Mesenchymal stem cell (in vitro differentiated cells and primary cell): Measurements from ENCODE around the gene TBCK.
"Not testable (repeated sequence)": the region's sequence is repeated elsewhere in the genome, so short reads cannot be mapped to it uniquely, and the experiment has no call there.

Experiments used
- DNase-seq: peaks from one replicate; pipeline ENCODE4 v3.0.0-alpha.2; 2013
- H2AFZ ChIP-seq: one replicate; pipeline ENCODE4 v1.6.1; 2013; ENCODE audit warnings: low read depth, mild to moderate bottlenecking, control low read depth, inconsistent platforms, low read length, moderate library complexity
- H2AK5ac ChIP-seq: 2 replicates; pipeline ENCODE4 v1.6.1; 2013; ENCODE audit warnings: low read length, moderate library complexity, mild to moderate bottlenecking, inconsistent platforms; ENCODE audit not compliant: severe bottlenecking
- H2BK120ac ChIP-seq: one replicate; pipeline ENCODE4 v1.6.1; 2013; ENCODE audit warnings: low read depth, mild to moderate bottlenecking, inconsistent platforms, low read length, moderate library complexity
- H2BK12ac ChIP-seq, 2 experiments: one replicate each; pipeline ENCODE4 v1.6.1; 2013; ENCODE audit warnings: inconsistent platforms in 2 of 2, low read length in 2 of 2, mild to moderate bottlenecking in 2 of 2, moderate library complexity in 2 of 2, control low read depth in 1 of 2
- H2BK15ac ChIP-seq: one replicate; pipeline ENCODE4 v1.6.1; 2013; ENCODE audit warnings: mild to moderate bottlenecking, low read depth, inconsistent platforms; ENCODE audit not compliant: poor library complexity, severe bottlenecking
- H2BK5ac ChIP-seq: 2 replicates; pipeline ENCODE4 v1.6.1; 2013; ENCODE audit warnings: low read depth, mild to moderate bottlenecking, low read length, control low read depth, inconsistent platforms; ENCODE audit not compliant: poor library complexity, severe bottlenecking
- H3K14ac ChIP-seq, 2 experiments: one replicate each; pipeline ENCODE4 v1.6.1; 2013; ENCODE audit warnings: inconsistent platforms in 2 of 2, low read length in 2 of 2, control low read depth in 1 of 2, mild to moderate bottlenecking in 1 of 2, moderate library complexity in 1 of 2
- H3K18ac ChIP-seq, 2 experiments: one replicate each; pipeline ENCODE4 v1.6.1; 2013; ENCODE audit warnings: inconsistent platforms in 2 of 2, low read length in 2 of 2, control low read depth in 1 of 2, low read depth in 1 of 2, mild to moderate bottlenecking in 1 of 2
- H3K23ac ChIP-seq, 2 experiments: one replicate each; pipeline ENCODE4 v1.6.1; 2013; ENCODE audit warnings: inconsistent platforms in 2 of 2, low read length in 2 of 2, mild to moderate bottlenecking in 2 of 2, moderate library complexity in 2 of 2, control low read depth in 1 of 2
- H3K27ac ChIP-seq: 2 replicates; pipeline ENCODE4 v1.5.1; 2013; ENCODE audit warnings: mild to moderate bottlenecking, moderate library complexity, low read length, control low read depth, inconsistent platforms; ENCODE audit not compliant: poor library complexity, severe bottlenecking
- H3K27me3 ChIP-seq, 2 experiments: 2 replicates each; pipeline versions ENCODE4 v1.6.1 to v1.7.0; 2013; ENCODE audit warnings: low read length in 2 of 2, mild to moderate bottlenecking in 2 of 2, moderate library complexity in 2 of 2, control low read depth in 1 of 2, inconsistent platforms in 1 of 2; ENCODE audit not compliant: control insufficient read depth in 1 of 2, insufficient read depth in 1 of 2
- H3K36me3 ChIP-seq, 2 experiments: 2 replicates each; pipeline versions ENCODE4 v1.6.1 to v1.7.0; 2013; ENCODE audit warnings: low read length in 2 of 2, control low read depth in 1 of 2, inconsistent platforms in 1 of 2, low read depth in 1 of 2, mild to moderate bottlenecking in 1 of 2; ENCODE audit not compliant: insufficient read depth in 2 of 2, control insufficient read depth in 1 of 2
- H3K4ac ChIP-seq, 2 experiments: one replicate each; pipeline ENCODE4 v1.6.1; 2013; ENCODE audit warnings: inconsistent platforms in 2 of 2, low read length in 2 of 2, mild to moderate bottlenecking in 2 of 2, moderate library complexity in 2 of 2, control low read depth in 1 of 2, low read depth in 1 of 2
- H3K4me1 ChIP-seq: 2 replicates; pipeline ENCODE4 v1.6.1; 2013; ENCODE audit warnings: low read depth, low read length, control low read depth; ENCODE audit not compliant: control insufficient read depth, insufficient read depth
- H3K4me2 ChIP-seq: 2 replicates; pipeline ENCODE4 v1.6.1; 2013; ENCODE audit warnings: low read length, mild to moderate bottlenecking, inconsistent platforms; ENCODE audit not compliant: poor library complexity, severe bottlenecking
- H3K4me3 ChIP-seq, 2 experiments: 2 replicates each; pipeline versions ENCODE4 v1.5.1 to v1.7.0; 2013; ENCODE audit warnings: low read length in 2 of 2, mild to moderate bottlenecking in 2 of 2, control low read depth in 1 of 2, low read depth in 1 of 2; ENCODE audit not compliant: insufficient read depth in 1 of 2
- H3K79me1 ChIP-seq: replicated peaks from 2 replicates; pipeline ENCODE4 v1.6.1; 2013; ENCODE audit warnings: mild to moderate bottlenecking, control low read depth, low read length, inconsistent platforms; ENCODE audit not compliant: poor library complexity, severe bottlenecking
- H3K9ac ChIP-seq: 2 replicates; pipeline ENCODE4 v1.7.0; 2013; ENCODE audit warnings: mild to moderate bottlenecking, low read length, moderate library complexity
- H3K9me3 ChIP-seq: 2 replicates; pipeline ENCODE4 v1.7.0; 2013; ENCODE audit warnings: mild to moderate bottlenecking, low read length; ENCODE audit not compliant: control insufficient read depth
- H4K8ac ChIP-seq: one replicate; pipeline ENCODE4 v1.6.1; 2013; ENCODE audit warnings: inconsistent platforms, mild to moderate bottlenecking, low read length, moderate library complexity
- H4K91ac ChIP-seq: one replicate; pipeline ENCODE4 v1.6.1; 2013; ENCODE audit warnings: mild to moderate bottlenecking, low read length, inconsistent platforms
- WGBS: methylation state at CpG from one replicate; pipeline ENCODE4 v1.1.7; 2013; ENCODE audit warnings: mixed read lengths; 5-methylcytosine and 5-hydroxymethylcytosine counted together

Gene TBCK

DNA sequence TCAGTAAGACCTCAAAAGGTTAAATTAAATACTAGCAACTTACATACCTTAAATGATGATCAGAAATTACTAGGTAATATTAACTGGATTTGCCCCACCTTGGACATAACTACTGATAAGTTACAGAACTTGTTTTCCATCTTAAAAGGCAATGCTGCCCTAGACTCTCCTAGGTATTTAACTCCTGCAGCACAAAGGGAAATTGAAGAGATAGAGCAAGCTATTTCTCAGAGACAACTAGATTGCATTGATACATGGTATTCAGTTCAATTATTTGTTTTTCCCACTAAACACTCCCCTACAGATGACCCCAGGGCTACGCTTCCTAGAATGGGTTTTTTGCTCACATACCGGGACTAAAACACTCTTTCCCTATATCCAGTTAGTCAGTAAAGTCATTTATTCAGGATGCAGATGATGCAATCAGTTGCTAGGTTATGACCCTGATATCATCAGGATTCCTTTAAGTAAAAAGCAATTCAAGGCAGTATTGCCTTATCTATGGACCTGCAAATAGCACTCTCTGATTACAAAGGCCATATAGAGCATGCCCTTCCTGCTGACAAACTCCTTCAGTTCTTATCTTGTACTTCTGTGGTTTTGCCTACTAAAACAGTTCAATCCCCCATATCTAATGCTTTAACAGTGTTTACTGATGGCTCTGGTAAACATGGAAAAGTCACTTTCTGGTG, 204.1 kb downstream of the TBCK start:
- not testable (repeated sequence) for H3K27ac ChIP-seq, H4K8ac ChIP-seq, H3K79me1 ChIP-seq, H3K27me3 ChIP-seq, H2AFZ ChIP-seq, H3K4ac ChIP-seq, H2BK15ac ChIP-seq, H3K4me2 ChIP-seq, H3K14ac ChIP-seq, H3K18ac ChIP-seq, H3K4me1 ChIP-seq, H2BK5ac ChIP-seq, H4K91ac ChIP-seq, DNase-seq, H3K23ac ChIP-seq, H2AK5ac ChIP-seq, H3K9ac ChIP-seq, H2BK12ac ChIP-seq, H2BK120ac ChIP-seq
- Histone ChIP-seq H3K4me3 (peak overlapping the region in 1 of 2 experiments; percentile 13), H3K36me3 (peaks cover 11 to 69% of the 10 kb centered on the region in 2 experiments), H3K9me3 (peaks cover 45% of the 10 kb centered on the region)
- WGBS, result 75% methylated on average over 2 of the region's 2 CpGs

GRCh38 chr4:106109929-106110328, 206.1 kb downstream of the TBCK start:
- no peak overlapping the region for H2AFZ ChIP-seq
- H3K27me3 ChIP-seq, result no peaks in the 10 kb centered on the region
- H4K8ac ChIP-seq, result no peak overlapping the region
- peaks cover 4% of the 10 kb centered on the region for H3K79me1 ChIP-seq
- H3K18ac ChIP-seq, result no peak overlapping the region
- no peak overlapping the region for H2BK5ac ChIP-seq
- H3K4ac ChIP-seq, result no peak overlapping the region
- H3K27ac ChIP-seq, result no peak overlapping the region
- no peak overlapping the region for H3K23ac ChIP-seq
- no peak overlapping the region for H3K9ac ChIP-seq
- no peak overlapping the region for H2BK12ac ChIP-seq
- no peak overlapping the region for H4K91ac ChIP-seq
- WGBS, result 97% methylated on average over 6 of the region's 6 CpGs
- H3K36me3 ChIP-seq, result peaks cover 15 to 59% of the 10 kb centered on the region in 2 experiments
- H3K9me3 ChIP-seq, result peaks cover 49% of the 10 kb centered on the region
- no peak overlapping the region for H3K4me2 ChIP-seq
- no peaks in the 10 kb centered on the region for H3K4me1 ChIP-seq
- H3K4me3 ChIP-seq, result no peak overlapping the region
- no peak overlapping the region for H2BK120ac ChIP-seq
- H2BK15ac ChIP-seq, result no peak overlapping the region
- no peak overlapping the region for H3K14ac ChIP-seq
- no peak for DNase-seq
- no peak overlapping the region for H2AK5ac ChIP-seq

DNA sequence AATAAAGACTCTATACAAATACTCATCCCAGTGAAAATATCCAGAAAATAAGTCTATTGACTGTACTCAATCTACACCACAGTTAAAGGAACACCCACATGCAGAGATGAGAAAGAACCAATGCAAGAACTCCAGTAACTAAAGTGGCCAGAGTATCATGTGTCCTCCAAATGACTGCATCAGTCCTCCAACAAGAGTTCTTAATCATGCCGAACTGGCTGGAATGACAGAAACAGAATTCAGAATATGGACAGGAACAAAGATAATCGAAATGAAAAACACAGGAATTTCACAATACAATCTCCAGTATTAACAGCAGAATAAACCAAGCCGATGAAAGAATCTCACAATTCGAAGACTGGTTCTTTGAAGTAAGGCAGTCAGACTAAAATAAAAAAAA, 210.3 kb downstream of the TBCK start:
- Histone ChIP-seq H4K8ac (no peak overlapping the region), H3K27me3 (no peaks in the 10 kb centered on the region), H3K4me2 (no peak overlapping the region), H3K4ac (no peak overlapping the region), H3K79me1 (peaks cover 2% of the 10 kb centered on the region), H3K36me3 (peaks cover 17 to 37% of the 10 kb centered on the region in 2 experiments), H3K9me3 (peaks cover 21% of the 10 kb centered on the region), H3K4me3 (no peak overlapping the region), H2BK5ac (no peak overlapping the region), H3K23ac (no peak overlapping the region), H3K14ac (no peak overlapping the region), H2BK120ac (no peak overlapping the region), H3K4me1 (peaks cover 7% of the 10 kb centered on the region), H2AK5ac (no peak overlapping the region), H3K27ac (no peak overlapping the region), H2AFZ (no peak overlapping the region), H2BK15ac (no peak overlapping the region), H3K9ac (no peak overlapping the region), H2BK12ac (no peak overlapping the region), H3K18ac (no peak overlapping the region), H4K91ac (no peak overlapping the region)
- DNase-seq, result no peak
- 98% methylated on average over 4 of the region's 4 CpGs for WGBS

DNA sequence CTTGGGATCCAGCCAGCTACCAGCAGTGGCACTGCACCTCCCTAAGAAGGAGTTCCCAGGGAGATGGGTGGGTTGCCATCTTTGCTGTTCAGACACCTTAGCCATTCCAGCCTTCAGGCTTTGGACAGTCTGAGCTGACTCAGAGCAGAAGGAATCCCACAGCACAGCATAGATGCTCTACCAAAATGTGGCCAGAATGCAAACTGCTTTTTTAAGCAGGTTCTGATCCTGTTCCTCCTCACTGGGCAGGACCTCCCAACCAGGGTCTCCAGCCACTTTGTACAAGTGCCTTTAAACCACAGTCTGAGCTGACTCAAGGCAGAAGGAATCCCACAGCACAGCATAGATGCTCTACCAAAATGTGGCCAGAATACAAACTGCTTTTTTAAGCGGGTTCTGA, 211.7 kb downstream of the TBCK start:
- Histone ChIP-seq H4K8ac (no peak overlapping the region), H2BK120ac (no peak overlapping the region), H3K27me3 (no peaks in the 10 kb centered on the region), H3K27ac (no peak overlapping the region), H3K4me3 (no peak overlapping the region), H3K4me2 (no peak overlapping the region), H3K14ac (no peak overlapping the region), H3K4ac (no peak overlapping the region), H2AK5ac (no peak overlapping the region), H3K18ac (no peak overlapping the region), H2AFZ (no peak overlapping the region), H3K9ac (no peak overlapping the region), H4K91ac (no peak overlapping the region), H3K9me3 (peaks cover 9% of the 10 kb centered on the region), H3K4me1 (peaks cover 7% of the 10 kb centered on the region), H3K23ac (no peak overlapping the region), H2BK12ac (no peak overlapping the region), H2BK15ac (no peak overlapping the region), H3K36me3 (peaks cover 13 to 23% of the 10 kb centered on the region in 2 experiments), H3K79me1 (peaks cover 2% of the 10 kb centered on the region), H2BK5ac (no peak overlapping the region)
- 100% methylated on average over 1 of the region's 1 CpG for WGBS
- no peak for DNase-seq
